Head of caudate nucleus (tissue), 42 donors: ENCODE measurements around the gene PROS1.
"Not testable (repeated sequence)": the region's sequence is repeated elsewhere in the genome, so short reads cannot be mapped to it uniquely, and the experiment has no call there.

ENCODE experiments used
- DNase-seq, 42 donors: peaks; one replicate each; pipeline versions ENCODE4 v3.0.0 to v3.0.0-alpha.2; 2020 to 2021; ENCODE audit warnings: mixed read lengths in 7 of 42
- intact Hi-C: fragments of 100-400 bp; cut with DNase I; formaldehyde crosslinking; loops from one replicate; pipeline ENCODE4 v1.15.0; 2022

PROS1 gene

GRCh38 chr3:93910097-93910496, 63.6 kb downstream of the PROS1 start:
- intact Hi-C loops = no loop called here
- DNase-seq = no peak

- intact Hi-C loops = no loop called here
- no peak for DNase-seq
Observed at GRCh38 chr3:93907132-93907531, 66.6 kb downstream of the PROS1 start.

- intact Hi-C loops = no loop called here
- no peak for DNase-seq
Observed at GRCh38 chr3:93906245-93906644, 67.5 kb downstream of the PROS1 start.

- intact Hi-C loops = no loop called here
Observed at GRCh38 chr3:93904568-93904967, 69.1 kb downstream of the PROS1 start.

GRCh38 chr3:93878250-93879017, 95.3 kb downstream of the PROS1 start:
- intact Hi-C loops, DNase-seq: not testable (repeated sequence)

More at GRCh38 chr3:93904568-93904967, 69.1 kb downstream of the PROS1 start:
- no peak for DNase-seq

- intact Hi-C loops = not testable (repeated sequence)
Observed at GRCh38 chr3:93877427-93877826, 96.3 kb downstream of the PROS1 start.

GRCh38 chr3:93873412-93873811, 100.3 kb downstream of the PROS1 start:
- DNase-seq, intact Hi-C loops: not testable (repeated sequence)

More at GRCh38 chr3:93877427-93877826, 96.3 kb downstream of the PROS1 start:
- not testable (repeated sequence) for DNase-seq

GRCh38 chr3:93867425-93867824, 106.3 kb downstream of the PROS1 start:
- DNase-seq = no peak
- intact Hi-C loops = no loop called here

- no peak for DNase-seq
- intact Hi-C loops = no loop called here
Observed at GRCh38 chr3:93861017-93861416, 112.7 kb downstream of the PROS1 start.

GRCh38 chr3:93855401-93855800, 118.3 kb downstream of the PROS1 start:
- intact Hi-C loops = no loop called here
- DNase-seq = no peak

- DNase-seq, intact Hi-C loops: not testable (repeated sequence)
Observed at GRCh38 chr3:93852228-93852627, 121.5 kb downstream of the PROS1 start.

- intact Hi-C loops = no loop called here
- peak in 3 of 42 donors; percentile 2 to 40 (median 9) for DNase-seq
Observed at GRCh38 chr3:93843981-93844380, 129.7 kb downstream of the PROS1 start.

- intact Hi-C loops, DNase-seq: not testable (repeated sequence)
Observed at GRCh38 chr3:93839193-93839592, 134.5 kb downstream of the PROS1 start.
